H1 (cell line): ENCODE results near the gene YIPF6. TPM values are rescaled to one million over a fixed set of nuclear protein-coding genes. Genes with fewer than 3 reads are reported as not detected.

Experiments
- CTCF ChIA-PET: fragments of 300-600 bp; sonication (Branson Sonifier 250); formaldehyde crosslinking; loops from one replicate; lab custom pipeline; 2021; ENCODE audit not compliant: partially characterized antibody; lab: Charles Lee
- POLR2A ChIA-PET: fragments of 300-600 bp; sonication (Branson Sonifier 250); formaldehyde crosslinking; loops from one replicate; lab custom pipeline; 2021; ENCODE audit warnings: inconsistent platforms; ENCODE audit not compliant: partially characterized antibody; lab: Charles Lee
- DNase-seq, 2 experiments: peaks; one replicate each; pipeline versions ENCODE4 v3.0.0 to v3.0.0-alpha.2; 2010 to 2022; ENCODE audit warnings: low spot score in 2 of 2, low read depth in 1 of 2, mixed read lengths in 1 of 2
- FAIRE-seq: peaks from 2 replicates; lab custom pipeline; 2011; peaks lifted over from hg19 to GRCh38; lab: Jason Lieb, UNC
- H2AFZ ChIP-seq: 2 replicates; pipeline ENCODE4 v1.8.1; 2012; ENCODE audit warnings: low read length, inconsistent platforms
- H2AK5ac ChIP-seq: 2 replicates; pipeline ENCODE4 v1.6.1; 2013; ENCODE audit warnings: low read depth, low read length
- H2BK120ac ChIP-seq: replicated peaks from 2 replicates; pipeline ENCODE3; 2013; ENCODE audit warnings: low read depth, low read length, inconsistent platforms
- H2BK12ac ChIP-seq: 2 replicates; pipeline ENCODE4 v1.6.1; 2013; ENCODE audit warnings: low read depth, low read length
- H2BK15ac ChIP-seq: 2 replicates; pipeline ENCODE4 v1.6.1; 2013; ENCODE audit warnings: low read length
- H2BK20ac ChIP-seq: 2 replicates; pipeline ENCODE4 v1.6.1; 2013; ENCODE audit warnings: low read length
- H2BK5ac ChIP-seq: 2 replicates; pipeline ENCODE4 v1.6.1; 2013; ENCODE audit warnings: low read depth, low read length
- H3K14ac ChIP-seq: 2 replicates; pipeline ENCODE4 v1.6.1; 2013; ENCODE audit warnings: inconsistent platforms; ENCODE audit not compliant: insufficient read length
- H3K18ac ChIP-seq: 2 replicates; pipeline ENCODE4 v1.6.1; 2013; ENCODE audit warnings: low read length; ENCODE audit errors: extremely low read depth
- H3K23ac ChIP-seq: 2 replicates; pipeline ENCODE4 v1.6.1; 2013; ENCODE audit warnings: inconsistent platforms; ENCODE audit not compliant: insufficient read length
- H3K23me2 ChIP-seq: 2 replicates; pipeline ENCODE4 v1.6.1; 2013; ENCODE audit warnings: low read depth, low read length
- H3K27ac ChIP-seq: 2 replicates; pipeline ENCODE4 v1.6.1; 2011; ENCODE audit warnings: low read depth, low read length, inconsistent platforms
- H3K27me3 ChIP-seq, 4 experiments: replicated peaks in 1 of 4; 1 replicate in 1 of 4; 2 replicates in 3 of 4; pipeline versions ENCODE4 v1.6.1 to v1.8.1; 2011 to 2013; ENCODE audit warnings: low read length in 3 of 4, mild to moderate bottlenecking in 3 of 4, inconsistent platforms in 2 of 4, mixed read lengths in 2 of 4, moderate library complexity in 1 of 4; ENCODE audit not compliant: control insufficient read depth in 3 of 4, insufficient read depth in 3 of 4; ENCODE audit errors: extremely low read depth in 1 of 4
- H3K36me3 ChIP-seq, 4 experiments: 2 replicates each; pipeline versions ENCODE4 v1.6.1 to v1.8.1; 2011 to 2013; ENCODE audit warnings: mild to moderate bottlenecking in 4 of 4, low read length in 3 of 4, moderate library complexity in 2 of 4, control low read depth in 1 of 4, inconsistent platforms in 1 of 4; ENCODE audit not compliant: insufficient read depth in 4 of 4, control insufficient read depth in 2 of 4
- H3K4ac ChIP-seq: replicated peaks from 2 replicates; pipeline ENCODE3; 2013; ENCODE audit warnings: low read length, low read depth, mixed read lengths, inconsistent platforms; ENCODE audit not compliant: insufficient read length
- H3K4me1 ChIP-seq, 4 experiments: replicated peaks in 1 of 4; 1 replicate in 1 of 4; 2 replicates in 3 of 4; pipeline versions ENCODE4 v1.6.1 to v1.8.1; 2011 to 2013; ENCODE audit warnings: low read length in 3 of 4, inconsistent platforms in 2 of 4, mixed read lengths in 1 of 4; ENCODE audit not compliant: insufficient read depth in 4 of 4, control insufficient read depth in 3 of 4
- H3K4me2 ChIP-seq, 2 experiments: 2 replicates each; pipeline versions ENCODE4 v1.6.1 to v1.8.1; 2011 to 2013; ENCODE audit warnings: low read depth in 2 of 2, low read length in 2 of 2, control low read depth in 1 of 2, inconsistent platforms in 1 of 2, mild to moderate bottlenecking in 1 of 2; ENCODE audit not compliant: insufficient read depth in 1 of 2
- H3K4me3 ChIP-seq, 4 experiments: fragments of 200-600, 300-600 bp in 1 of 4; sonication (generic), shearing (Covaris generic), sonication (Bioruptor Twin) in 1 of 4; 2 replicates each; pipeline versions ENCODE4 v1.5.1 to v1.8.1; 2011 to 2016; ENCODE audit warnings: low read length in 4 of 4, low read depth in 3 of 4, control low read depth in 2 of 4, inconsistent platforms in 2 of 4, mild to moderate bottlenecking in 2 of 4, mixed read lengths in 1 of 4, moderate library complexity in 1 of 4; ENCODE audit not compliant: insufficient read depth in 2 of 4; ENCODE audit errors: extremely low read depth in 1 of 4
- H3K56ac ChIP-seq: replicated peaks from 2 replicates; pipeline ENCODE3; 2013; ENCODE audit warnings: low read depth, mild to moderate bottlenecking, mixed read lengths, low read length, inconsistent platforms; ENCODE audit not compliant: insufficient read length
- H3K79me1 ChIP-seq: 2 replicates; pipeline ENCODE4 v1.6.1; 2013; ENCODE audit warnings: low read depth, low read length, control low read depth
- H3K79me2 ChIP-seq, 2 experiments: 2 replicates each; pipeline versions ENCODE4 v1.6.1 to v1.8.1; 2012 to 2013; ENCODE audit warnings: low read length in 2 of 2, mild to moderate bottlenecking in 2 of 2, inconsistent platforms in 1 of 2; ENCODE audit not compliant: insufficient read depth in 2 of 2, control insufficient read depth in 1 of 2
- H3K9ac ChIP-seq, 4 experiments: replicated peaks in 1 of 4; 1 replicate in 1 of 4; 2 replicates in 3 of 4; pipeline versions ENCODE4 v1.6.1 to v1.8.1; 2011 to 2013; ENCODE audit warnings: low read depth in 3 of 4, low read length in 3 of 4, control low read depth in 2 of 4, mild to moderate bottlenecking in 2 of 4, moderate library complexity in 2 of 4, inconsistent platforms in 1 of 4; ENCODE audit errors: extremely low read depth in 1 of 4
- H3K9me3 ChIP-seq, 2 experiments: 2 replicates each; pipeline versions ENCODE4 v1.6.1 to v1.8.1; 2012 to 2013; ENCODE audit warnings: mild to moderate bottlenecking in 2 of 2, moderate library complexity in 2 of 2, control low read depth in 1 of 2, inconsistent platforms in 1 of 2, low read depth in 1 of 2, low read length in 1 of 2, mixed read lengths in 1 of 2; ENCODE audit not compliant: insufficient read depth in 2 of 2
- H4K20me1 ChIP-seq, 2 experiments: replicated peaks in 1 of 2; 2 replicates each; pipeline versions ENCODE3 to v1.8.1; 2011 to 2013; ENCODE audit warnings: inconsistent platforms in 2 of 2, low read length in 2 of 2, mild to moderate bottlenecking in 1 of 2; ENCODE audit not compliant: insufficient read depth in 2 of 2, control insufficient read depth in 1 of 2
- H4K5ac ChIP-seq: 2 replicates; pipeline ENCODE4 v1.6.1; 2013; ENCODE audit warnings: low read length, low read depth, mixed read lengths, inconsistent platforms; ENCODE audit not compliant: insufficient read length
- H4K8ac ChIP-seq: 2 replicates; pipeline ENCODE4 v1.8.0; 2013; ENCODE audit warnings: mild to moderate bottlenecking, moderate library complexity, low read length, inconsistent platforms; ENCODE audit not compliant: insufficient read depth; ENCODE audit errors: extremely low read depth
- H4K91ac ChIP-seq: replicated peaks from 2 replicates; pipeline ENCODE3; 2013; ENCODE audit warnings: low read length, mixed read lengths, inconsistent platforms; ENCODE audit not compliant: insufficient read length
- CTCF ChIP-seq, 3 experiments: IDR thresholded peaks; 1 replicate in 2 of 3; 2 replicates in 1 of 3; pipeline versions ENCODE4 v1.5.1 to v1.6.1; 2011; ENCODE audit warnings: low read length in 3 of 3, mild to moderate bottlenecking in 3 of 3, inconsistent platforms in 2 of 3, low read depth in 1 of 3, moderate library complexity in 1 of 3; ENCODE audit not compliant: insufficient read depth in 1 of 3; ENCODE audit errors: control extremely low read depth in 1 of 3
- JUND ChIP-seq: IDR thresholded peaks from 2 replicates; pipeline ENCODE4 v1.6.1; 2011; ENCODE audit warnings: mild to moderate bottlenecking, improper control_type of control experiment, low read length
- RAD21 ChIP-seq, 2 experiments: IDR thresholded peaks in 1 of 2; conservative IDR thresholded peaks in 1 of 2; 2 replicates each; pipeline ENCODE4 v1.6.1; 2011; ENCODE audit warnings: low read depth in 2 of 2, low read length in 2 of 2, improper control_type of control experiment in 1 of 2, inconsistent platforms in 1 of 2, mild to moderate bottlenecking in 1 of 2, moderate library complexity in 1 of 2
- SIN3A ChIP-seq, 2 experiments: IDR thresholded peaks in 1 of 2; conservative IDR thresholded peaks in 1 of 2; 2 replicates each; pipeline ENCODE4 v1.6.1; 2011 to 2012; ENCODE audit warnings: low read length in 2 of 2, improper control_type of control experiment in 1 of 2, low read depth in 1 of 2, mild to moderate bottlenecking in 1 of 2
- WGBS, 2 experiments: shearing (Covaris generic) in 1 of 2; methylation state at CpG; one replicate each; pipeline versions ENCODE4 v1.1.6 to v1.1.7; 2013 to 2015; ENCODE audit warnings: low lambda C conversion rate in 2 of 2, mixed read lengths in 2 of 2, inconsistent platforms in 1 of 2, low coverage in 1 of 2, missing lambda C conversion rate in 1 of 2; ENCODE audit not compliant: insufficient replicate concordance in 2 of 2, insufficient coverage in 1 of 2, insufficient read length in 1 of 2; ENCODE audit errors: extremely low coverage in 1 of 2, missing lambda C conversion rate in 1 of 2; 5-methylcytosine and 5-hydroxymethylcytosine counted together
- polyA plus RNA-seq, 7 experiments: library from polyadenylated mRNA; depleted of rRNA in 3 of 7; stranded (reverse) in 5 of 7; unstranded in 2 of 7; fragments of >200 nt in 5 of 7; fragments of 200-250 nt in 2 of 7; gene quantifications; 1 replicate in 5 of 7; 2 replicates in 1 of 7; 4 replicates in 1 of 7; pipeline versions ENCODE4 v1.2.1 to v1.2.3, GENCODE V29; 2011 to 2013; ENCODE audit warnings: missing spikeins in 2 of 7, mixed read lengths in 2 of 7
- total RNA-seq: library from RNA; stranded (reverse); fragmentation: NEBNext Ultra II Directional; extraction: Animal tissue kit (Norgen Biotek cat#: 25700); gene quantifications from 2 replicates; pipeline ENCODE4 v1.2.1, GENCODE V29; 2021

Gene YIPF6
- total and polyA plus RNA-seq, 2 of the 8 experiments (the other 6 are each of a cell fraction or from before 2014, with no cell fraction given), result 16.9 to 34.1 TPM

GRCh38 chrX:68511255-68511654, 12.4 kb downstream of the YIPF6 start:
- POLR2A ChIA-PET, result interaction anchor here (1.4 kb wide), 1 partner anchor 183 kb away, joined by 3 read pairs; no protein-coding TSS in a partner anchor
- Histone ChIP-seq H3K9me3 (no peaks in the 10 kb centered on the region), H3K9ac (no peak overlapping the region), H2BK15ac (no peak overlapping the region), H3K79me1 (no peaks in the 10 kb centered on the region), H3K36me3 (peaks cover 0 to 23% (median 11%) of the 10 kb centered on the region in 4 experiments; a peak in 3 of 8 replicates), H3K4me2 (no peak overlapping the region), H4K5ac (no peak overlapping the region), H2BK12ac (no peak overlapping the region), H3K4me3 (no peak overlapping the region), H3K4me1 (no peaks in the 10 kb centered on the region), H3K14ac (no peak overlapping the region), H3K27ac (no peak overlapping the region), H2AFZ (no peak overlapping the region), H3K27me3 (no peaks in the 10 kb centered on the region), H4K91ac (no peak overlapping the region), H3K23me2 (no peaks in the 10 kb centered on the region), H4K20me1 (peaks cover 0 to 4% of the 10 kb centered on the region in 2 experiments), H3K23ac (no peak overlapping the region), H2BK5ac (no peak overlapping the region), H2BK120ac (no peak overlapping the region), H4K8ac (no peak overlapping the region), H2BK20ac (no peak overlapping the region), H3K4ac (no peak overlapping the region), H3K18ac (no peak overlapping the region), H2AK5ac (no peak overlapping the region), H3K79me2 (peaks cover 0 to 17% of the 10 kb centered on the region in 2 experiments; a peak in 2 of 4 replicates), H3K56ac (no peak overlapping the region)
- WGBS, 2 experiments, result 49% methylated on average over 3 of the region's 3 CpGs; no CpG with 5 or more reads in 1 of the 2 experiments
- TF ChIP-seq JUND (no peak), CTCF (IDR thresholded peaks at IDR 0.05; ENCODE audit: control extremely low read depth in 1 of 3, insufficient read depth in 1 of 3, low read depth in 1 of 3, low read length in 3 of 3) (peak in 2 of 3 experiments; percentile 56 to 65; a peak in 3 of 4 replicates), RAD21 (IDR thresholded peaks at IDR 0.05 in 1 of 2, conservative IDR thresholded peaks at IDR 0.05 in 1 of 2; ENCODE audit: low read depth in 2 of 2, low read length in 2 of 2) (peak; percentile 74 to 79), SIN3A (conservative IDR thresholded peaks at IDR 0.05 in 1 of 2, IDR thresholded peaks at IDR 0.05 in 1 of 2; ENCODE audit: low read depth in 1 of 2, low read length in 2 of 2) (no peak)
- DNase-seq (no peak), FAIRE-seq (no peak)
- CTCF ChIA-PET, result interaction anchor here (0.6 to 6.5 kb wide), 4 partner anchors 10 to 314 kb away, joined by 3 to 55 read pairs (median 3); no protein-coding TSS in a partner anchor
